Hematopoietic multipotent progenitor cell treated with erythropoietin and hydrocortisone succinate and interleukin-3 and kit ligand, for 4 days (in vitro differentiated cells): Measurements from ENCODE around the gene DOP1B.
"Not testable (repeated sequence)": the region's sequence is repeated elsewhere in the genome, so short reads cannot be mapped to it uniquely, and the experiment has no call there.

Experiments
- DNase-seq: peaks from one replicate; pipeline ENCODE4 v3.0.0-alpha.2; 2015

DOP1B gene

GRCh38 chr21:36178349-36178748 is 21.7 kb downstream of the DOP1B start:
- no peak for DNase-seq

- DNase-seq, result no peak
These were observed 22.5 kb downstream of the DOP1B start for GRCh38 chr21:36179145-36179544.

- no peak for DNase-seq
These were observed 24.3 kb downstream of the DOP1B start for GRCh38 chr21:36180963-36181362.

GRCh38 chr21:36183144-36183795 is 26.6 kb downstream of the DOP1B start:
- peak; percentile 28 for DNase-seq

GRCh38 chr21:36184545-36184944 is 27.9 kb downstream of the DOP1B start:
- DNase-seq, result no peak

- no peak for DNase-seq
These were observed 28.9 kb downstream of the DOP1B start for GRCh38 chr21:36185523-36185922.

GRCh38 chr21:36186081-36186480 is 29.5 kb downstream of the DOP1B start:
- no peak for DNase-seq

GRCh38 chr21:36186506-36187399 is 30.1 kb downstream of the DOP1B start:
- DNase-seq, result peak; percentile 49

GRCh38 chr21:36188081-36188681 is 31.6 kb downstream of the DOP1B start:
- no peak for DNase-seq

- peak; percentile 27 for DNase-seq
These were observed 32.3 kb downstream of the DOP1B start for GRCh38 chr21:36188937-36189336.

- no peak for DNase-seq
These were observed 34.1 kb downstream of the DOP1B start for GRCh38 chr21:36190736-36191135.

GRCh38 chr21:36193200-36193599 is 36.6 kb downstream of the DOP1B start:
- DNase-seq, result no peak

GRCh38 chr21:36194024-36194423 is 37.4 kb downstream of the DOP1B start:
- no peak for DNase-seq

- DNase-seq, result no peak
These were observed 39.0 kb downstream of the DOP1B start for GRCh38 chr21:36195613-36196012.

- no peak for DNase-seq
These were observed 42.4 kb downstream of the DOP1B start for GRCh38 chr21:36199021-36199420.

- not testable (repeated sequence) for DNase-seq
These were observed 43.0 kb downstream of the DOP1B start for GRCh38 chr21:36199575-36199974.

GRCh38 chr21:36200081-36200561 is 43.5 kb downstream of the DOP1B start:
- DNase-seq, result peak; percentile 34

- no peak for DNase-seq
These were observed 46.3 kb downstream of the DOP1B start for GRCh38 chr21:36202726-36203602.

GRCh38 chr21:36203603-36203889 is 46.9 kb downstream of the DOP1B start:
- DNase-seq, result no peak

GRCh38 chr21:36204980-36205379 is 48.4 kb downstream of the DOP1B start:
- DNase-seq, result no peak

GRCh38 chr21:36205962-36206361 is 49.3 kb downstream of the DOP1B start:
- no peak for DNase-seq
